H9 (cell line): Measurements from ENCODE around the gene NBEAL1. TPM values are rescaled to one million over a fixed set of nuclear protein-coding genes. Genes with fewer than 3 reads are reported as not detected.

ENCODE experiments used
- DNase-seq: peaks from one replicate; pipeline ENCODE4 v3.0.0-alpha.2; 2017
- H2AFZ ChIP-seq: one replicate; pipeline ENCODE4 v1.6.1; 2013; ENCODE audit warnings: mild to moderate bottlenecking, low read length, control low read depth, moderate library complexity
- H2AK5ac ChIP-seq: 2 replicates; pipeline ENCODE4 v1.6.1; 2013; ENCODE audit warnings: low read length, control low read depth, mixed read lengths; ENCODE audit not compliant: insufficient read length
- H2BK120ac ChIP-seq: one replicate; pipeline ENCODE4 v1.6.1; 2013; ENCODE audit warnings: low read depth, mild to moderate bottlenecking, low read length, control low read depth, inconsistent platforms; ENCODE audit not compliant: poor library complexity, severe bottlenecking
- H2BK12ac ChIP-seq: 2 replicates; pipeline ENCODE4 v1.6.1; 2013; ENCODE audit warnings: low read length, control low read depth, mixed read lengths, low read depth; ENCODE audit not compliant: insufficient read length
- H2BK15ac ChIP-seq: 2 replicates; pipeline ENCODE4 v1.6.1; 2013; ENCODE audit warnings: low read depth, low read length, control low read depth
- H2BK20ac ChIP-seq: one replicate; pipeline ENCODE4 v1.6.1; 2013; ENCODE audit warnings: low read depth, mild to moderate bottlenecking, low read length, control low read depth, inconsistent platforms; ENCODE audit not compliant: poor library complexity, severe bottlenecking
- H2BK5ac ChIP-seq: 2 replicates; pipeline ENCODE4 v1.6.1; 2013; ENCODE audit warnings: low read length, control low read depth, mixed read lengths; ENCODE audit not compliant: insufficient read length
- H3K14ac ChIP-seq: 2 replicates; pipeline ENCODE4 v1.6.1; 2013; ENCODE audit warnings: low read length, control low read depth; ENCODE audit not compliant: insufficient read depth
- H3K18ac ChIP-seq: 2 replicates; pipeline ENCODE4 v1.6.1; 2013; ENCODE audit warnings: low read depth, mild to moderate bottlenecking, mixed read lengths, low read length, control low read depth; ENCODE audit not compliant: insufficient read length
- H3K23ac ChIP-seq: 2 replicates; pipeline ENCODE4 v1.6.1; 2013; ENCODE audit warnings: low read length, control low read depth, mixed read lengths, low read depth; ENCODE audit not compliant: insufficient read length
- H3K23me2 ChIP-seq: 2 replicates; pipeline ENCODE4 v1.6.1; 2013; ENCODE audit warnings: low read depth, mild to moderate bottlenecking, mixed read lengths, low read length, control low read depth; ENCODE audit not compliant: insufficient read length, poor library complexity, severe bottlenecking
- H3K27ac ChIP-seq: 2 replicates; pipeline ENCODE4 v1.5.1; 2013; ENCODE audit warnings: low read length, control low read depth, mixed read lengths, low read depth; ENCODE audit not compliant: insufficient read length
- H3K27me3 ChIP-seq: 2 replicates; pipeline ENCODE4 v1.6.1; 2013; ENCODE audit warnings: low read length, control low read depth, inconsistent platforms; ENCODE audit not compliant: insufficient read depth
- H3K4ac ChIP-seq: 2 replicates; pipeline ENCODE4 v1.6.1; 2013; ENCODE audit warnings: low read depth, mild to moderate bottlenecking, control low read depth, inconsistent platforms, low read length, moderate library complexity
- H3K4me1 ChIP-seq: 2 replicates; pipeline ENCODE4 v1.6.1; 2013; ENCODE audit warnings: low read length, control low read depth, inconsistent platforms; ENCODE audit not compliant: insufficient read depth
- H3K4me2 ChIP-seq: 2 replicates; pipeline ENCODE4 v1.6.1; 2013; ENCODE audit warnings: low read length, control low read depth, mixed read lengths; ENCODE audit not compliant: insufficient read length, insufficient read depth
- H3K56ac ChIP-seq: 2 replicates; pipeline ENCODE4 v1.6.1; 2013; ENCODE audit warnings: low read depth, mild to moderate bottlenecking, mixed read lengths, low read length, control low read depth; ENCODE audit not compliant: insufficient read length
- H3K79me1 ChIP-seq: 2 replicates; pipeline ENCODE4 v1.6.1; 2013; ENCODE audit warnings: low read depth, mild to moderate bottlenecking, moderate library complexity, low read length, control low read depth, inconsistent platforms; ENCODE audit not compliant: insufficient read depth, poor library complexity, severe bottlenecking
- H3K79me2 ChIP-seq: 2 replicates; pipeline ENCODE4 v1.6.1; 2013; ENCODE audit warnings: low read length, control low read depth, inconsistent platforms; ENCODE audit not compliant: insufficient read depth
- H3K9ac ChIP-seq: 2 replicates; pipeline ENCODE4 v1.6.1; 2013; ENCODE audit warnings: low read length, control low read depth, mixed read lengths; ENCODE audit not compliant: insufficient read length; ENCODE audit errors: extremely low read depth
- H3K9me3 ChIP-seq: one replicate; pipeline ENCODE4 v1.6.1; 2013; ENCODE audit warnings: low read depth, low read length, inconsistent platforms; ENCODE audit not compliant: control insufficient read depth
- H3T11ph ChIP-seq: one replicate; pipeline ENCODE4 v1.6.1; 2013; ENCODE audit warnings: mild to moderate bottlenecking, low read length, control low read depth, inconsistent platforms
- H4K20me1 ChIP-seq: one replicate; pipeline ENCODE4 v1.6.1; 2013; ENCODE audit not compliant: control insufficient read depth, insufficient read length, insufficient read depth
- H4K5ac ChIP-seq: 2 replicates; pipeline ENCODE4 v1.6.1; 2013; ENCODE audit warnings: low read depth, mild to moderate bottlenecking, mixed read lengths, low read length, control low read depth; ENCODE audit not compliant: insufficient read length
- H4K8ac ChIP-seq: replicated peaks from 2 replicates; pipeline ENCODE4 v1.6.1; 2013; ENCODE audit warnings: low read length, control low read depth, mixed read lengths, low read depth; ENCODE audit not compliant: insufficient read length
- H4K91ac ChIP-seq: 2 replicates; pipeline ENCODE4 v1.6.1; 2013; ENCODE audit warnings: low read depth, mild to moderate bottlenecking, moderate library complexity, mixed read lengths, low read length, control low read depth; ENCODE audit not compliant: insufficient read length
- H3K27ac Mint-ChIP-seq, 3 experiments: 2 replicates in 2 of 3; 3 replicates in 1 of 3; pipeline ENCODE4 v1.8.0; 2020 to 2021; ENCODE audit warnings: mixed read lengths in 3 of 3, mild to moderate bottlenecking in 1 of 3, moderate library complexity in 1 of 3
- H3K27me3 Mint-ChIP-seq: 2 replicates; pipeline ENCODE4 v1.8.0; 2021; ENCODE audit warnings: low read depth, mild to moderate bottlenecking, moderate library complexity, mixed read lengths
- H3K36me3 Mint-ChIP-seq, 3 experiments: 2 replicates in 2 of 3; 3 replicates in 1 of 3; pipeline ENCODE4 v1.8.0; 2020 to 2021; ENCODE audit warnings: low read depth in 3 of 3, mixed read lengths in 3 of 3; ENCODE audit not compliant: insufficient read depth in 1 of 3
- H3K4me1 Mint-ChIP-seq, 2 experiments: 2 replicates each; pipeline ENCODE4 v1.8.0; 2020; ENCODE audit warnings: mixed read lengths in 2 of 2
- H3K4me3 Mint-ChIP-seq, 2 experiments: 2 replicates in 1 of 2; 3 replicates in 1 of 2; pipeline ENCODE4 v1.8.0; 2020 to 2021; ENCODE audit warnings: mild to moderate bottlenecking in 2 of 2, mixed read lengths in 2 of 2, moderate library complexity in 1 of 2
- H3K9me3 Mint-ChIP-seq, 2 experiments: 2 replicates in 1 of 2; 3 replicates in 1 of 2; pipeline ENCODE4 v1.8.0; 2020; ENCODE audit warnings: mild to moderate bottlenecking in 2 of 2, mixed read lengths in 2 of 2, moderate library complexity in 1 of 2
- WGBS: extraction: QIAGEN DNeasy Blood & Tissue Kit; methylation state at CpG from one replicate; pipeline ENCODE4 v1.1.7; 2013; ENCODE audit warnings: missing lambda C conversion rate, low lambda C conversion rate, mixed read lengths; ENCODE audit not compliant: insufficient read length; ENCODE audit errors: extremely low coverage; 5-methylcytosine and 5-hydroxymethylcytosine counted together
- total RNA-seq: library from RNA; stranded (reverse); gene quantifications from 2 replicates; pipeline ENCODE4 v1.2.1, GENCODE V29; 2021
- TF ChIP-seq, protein P1 (sequence below): fragments of 200-600 bp; sonication (generic); conservative IDR thresholded peaks from 3 replicates; pipeline ENCODE4 v1.8.0; 2021; ENCODE audit warnings: antibody characterized with exemption, mild to moderate bottlenecking

Gene NBEAL1
- total RNA-seq, 1 experiment from 2014 or later, result 10.1 TPM

DNA sequence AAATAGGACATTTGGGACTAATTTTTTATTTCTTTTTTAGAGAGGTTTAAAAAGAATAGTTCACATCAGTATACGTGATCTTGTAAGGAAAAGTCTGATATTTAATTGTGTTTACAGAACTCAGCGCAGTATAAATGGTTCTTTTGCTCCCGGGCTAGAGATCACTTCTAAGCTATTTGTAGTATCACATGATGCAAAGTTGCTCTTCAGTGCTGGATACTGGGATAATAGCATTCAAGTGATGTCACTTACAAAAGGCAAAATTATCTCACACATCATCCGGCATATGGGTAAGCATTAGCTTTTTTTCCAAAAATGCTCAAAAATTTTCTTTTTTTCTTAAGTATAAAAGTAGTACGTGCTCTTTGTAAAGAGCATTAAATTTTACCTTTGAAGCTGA lies 186.8 kb downstream of the NBEAL1 start:
- H2BK20ac ChIP-seq, result no peak overlapping the region
- no peaks in the 10 kb centered on the region for H3K79me1 ChIP-seq
- H3K27me3 Mint-ChIP-seq, result no peaks in the 10 kb centered on the region
- no peak overlapping the region for H3K27ac Mint-ChIP-seq
- no peak overlapping the region for H2BK15ac ChIP-seq
- H3K4me1 ChIP-seq, result no peaks in the 10 kb centered on the region
- H3K27me3 ChIP-seq, result no peaks in the 10 kb centered on the region
- no peak overlapping the region for H3K14ac ChIP-seq
- H3K4me3 Mint-ChIP-seq, result no peak overlapping the region
- H3K23ac ChIP-seq, result no peak overlapping the region
- H3K23me2 ChIP-seq, result no peaks in the 10 kb centered on the region
- H3K9ac ChIP-seq, result no peak overlapping the region
- no peak overlapping the region for H4K5ac ChIP-seq
- H2BK5ac ChIP-seq, result no peak overlapping the region
- no peaks in the 10 kb centered on the region for H3K9me3 ChIP-seq
- WGBS, result no CpG with 5 or more reads among the region's 5 CpGs
- H2BK12ac ChIP-seq, result no peak overlapping the region
- H3K18ac ChIP-seq, result no peak overlapping the region
- no peak overlapping the region for H3K4ac ChIP-seq
- H2AFZ ChIP-seq, result no peak overlapping the region
- no peak overlapping the region for H3K56ac ChIP-seq
- H4K91ac ChIP-seq, result no peak overlapping the region
- DNase-seq, result no peak
- H3K9me3 Mint-ChIP-seq, result peaks cover 0 to 8% of the 10 kb centered on the region in 2 experiments; a peak in 2 of 5 replicates
- H3K36me3 Mint-ChIP-seq, result peaks cover 8 to 15% (median 8%) of the 10 kb centered on the region in 3 experiments; a peak in 5 of 7 replicates
- no peak overlapping the region for H4K8ac ChIP-seq
- no peak overlapping the region for H3T11ph ChIP-seq
- no peaks in the 10 kb centered on the region for H3K4me1 Mint-ChIP-seq
- no peak overlapping the region for H2AK5ac ChIP-seq
- no peaks in the 10 kb centered on the region for H4K20me1 ChIP-seq
- no peak overlapping the region for H3K4me2 ChIP-seq
- no peak overlapping the region for H2BK120ac ChIP-seq
- H3K27ac ChIP-seq, result no peak overlapping the region
- TF ChIP-seq, protein P1, sequence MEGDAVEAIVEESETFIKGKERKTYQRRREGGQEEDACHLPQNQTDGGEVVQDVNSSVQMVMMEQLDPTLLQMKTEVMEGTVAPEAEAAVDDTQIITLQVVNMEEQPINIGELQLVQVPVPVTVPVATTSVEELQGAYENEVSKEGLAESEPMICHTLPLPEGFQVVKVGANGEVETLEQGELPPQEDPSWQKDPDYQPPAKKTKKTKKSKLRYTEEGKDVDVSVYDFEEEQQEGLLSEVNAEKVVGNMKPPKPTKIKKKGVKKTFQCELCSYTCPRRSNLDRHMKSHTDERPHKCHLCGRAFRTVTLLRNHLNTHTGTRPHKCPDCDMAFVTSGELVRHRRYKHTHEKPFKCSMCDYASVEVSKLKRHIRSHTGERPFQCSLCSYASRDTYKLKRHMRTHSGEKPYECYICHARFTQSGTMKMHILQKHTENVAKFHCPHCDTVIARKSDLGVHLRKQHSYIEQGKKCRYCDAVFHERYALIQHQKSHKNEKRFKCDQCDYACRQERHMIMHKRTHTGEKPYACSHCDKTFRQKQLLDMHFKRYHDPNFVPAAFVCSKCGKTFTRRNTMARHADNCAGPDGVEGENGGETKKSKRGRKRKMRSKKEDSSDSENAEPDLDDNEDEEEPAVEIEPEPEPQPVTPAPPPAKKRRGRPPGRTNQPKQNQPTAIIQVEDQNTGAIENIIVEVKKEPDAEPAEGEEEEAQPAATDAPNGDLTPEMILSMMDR, result no peak
- H3K79me2 ChIP-seq, result no peaks in the 10 kb centered on the region
